Activated CD8-positive, alpha-beta memory T cell treated with anti-CD3 and anti-CD28 coated beads, Interleukin-2, amount 50 U/mL, for 48 hours (primary cell): ENCODE measurements around the gene GMDS.

Source experiments
- DNase-seq: peaks from one replicate; pipeline ENCODE4 v3.0.0-alpha.2; 2020

Gene GMDS

GRCh38 chr6:1722801-1723200 is 522.6 kb downstream of the GMDS start:
- no peak for DNase-seq

GRCh38 chr6:1720620-1721322 is 524.6 kb downstream of the GMDS start:
- DNase-seq, result no peak

GRCh38 chr6:1719922-1720321 is 525.5 kb downstream of the GMDS start:
- DNase-seq, result no peak

- DNase-seq, result no peak
These were observed 528.5 kb downstream of the GMDS start for GRCh38 chr6:1716868-1717267.

- no peak for DNase-seq
These were observed 529.0 kb downstream of the GMDS start for GRCh38 chr6:1716396-1716795.

- DNase-seq, result no peak
These were observed 530.1 kb downstream of the GMDS start for GRCh38 chr6:1715336-1715735.

GRCh38 chr6:1714654-1715053 is 530.8 kb downstream of the GMDS start:
- no peak for DNase-seq

- DNase-seq, result no peak
These were observed 532.3 kb downstream of the GMDS start for GRCh38 chr6:1713016-1713600.

GRCh38 chr6:1712451-1712850 is 533.0 kb downstream of the GMDS start:
- no peak for DNase-seq

GRCh38 chr6:1711136-1711535 is 534.3 kb downstream of the GMDS start:
- DNase-seq, result no peak

- no peak for DNase-seq
These were observed 536.2 kb downstream of the GMDS start for GRCh38 chr6:1709234-1709641.

GRCh38 chr6:1708820-1709219 is 536.6 kb downstream of the GMDS start:
- DNase-seq, result no peak

- no peak for DNase-seq
These were observed 537.3 kb downstream of the GMDS start for GRCh38 chr6:1708122-1708521.

GRCh38 chr6:1705630-1706029 is 539.8 kb downstream of the GMDS start:
- no peak for DNase-seq

- no peak for DNase-seq
These were observed 540.2 kb downstream of the GMDS start for GRCh38 chr6:1705183-1705582.

- DNase-seq, result no peak
These were observed 540.7 kb downstream of the GMDS start for GRCh38 chr6:1704711-1705110.

GRCh38 chr6:1703923-1704322 is 541.5 kb downstream of the GMDS start:
- DNase-seq, result no peak

GRCh38 chr6:1703091-1703855 is 542.1 kb downstream of the GMDS start:
- DNase-seq, result no peak

- no peak for DNase-seq
These were observed 542.8 kb downstream of the GMDS start for GRCh38 chr6:1702580-1703051.

- DNase-seq, result no peak
These were observed 543.6 kb downstream of the GMDS start for GRCh38 chr6:1701668-1702353.

- no peak for DNase-seq
These were observed 545.0 kb downstream of the GMDS start for GRCh38 chr6:1700278-1700967.

- no peak for DNase-seq
These were observed 546.9 kb downstream of the GMDS start for GRCh38 chr6:1698527-1698926.
